ENCODE data around the gene MARCHF9.

GRCh38 chr12:57800965-57801364 is 46.1 kb downstream of the MARCHF9 start:
- TF ChIP-seq CTCF (IDR thresholded peaks at IDR 0.05) = no peak
- TF ChIP-seq POLR2A (IDR thresholded peaks at IDR 0.05) = no peak
